NCI-H1092 (cell line): ENCODE results near the gene IL27RA.
"Not testable (repeated sequence)": the region's sequence is repeated elsewhere in the genome, so short reads cannot be mapped to it uniquely, and the experiment has no call there.

ENCODE experiments used
- DNase-seq: peaks from one replicate; lab custom pipeline; 2025; lab: John Stamatoyannopoulos, UW

IL27RA gene

GRCh38 chr19:13999085-13999484, 32.5 kb upstream of the IL27RA start:
- no peak for DNase-seq

GRCh38 chr19:14000691-14001375, 30.7 kb upstream of the IL27RA start:
- DNase-seq = no peak

DNA sequence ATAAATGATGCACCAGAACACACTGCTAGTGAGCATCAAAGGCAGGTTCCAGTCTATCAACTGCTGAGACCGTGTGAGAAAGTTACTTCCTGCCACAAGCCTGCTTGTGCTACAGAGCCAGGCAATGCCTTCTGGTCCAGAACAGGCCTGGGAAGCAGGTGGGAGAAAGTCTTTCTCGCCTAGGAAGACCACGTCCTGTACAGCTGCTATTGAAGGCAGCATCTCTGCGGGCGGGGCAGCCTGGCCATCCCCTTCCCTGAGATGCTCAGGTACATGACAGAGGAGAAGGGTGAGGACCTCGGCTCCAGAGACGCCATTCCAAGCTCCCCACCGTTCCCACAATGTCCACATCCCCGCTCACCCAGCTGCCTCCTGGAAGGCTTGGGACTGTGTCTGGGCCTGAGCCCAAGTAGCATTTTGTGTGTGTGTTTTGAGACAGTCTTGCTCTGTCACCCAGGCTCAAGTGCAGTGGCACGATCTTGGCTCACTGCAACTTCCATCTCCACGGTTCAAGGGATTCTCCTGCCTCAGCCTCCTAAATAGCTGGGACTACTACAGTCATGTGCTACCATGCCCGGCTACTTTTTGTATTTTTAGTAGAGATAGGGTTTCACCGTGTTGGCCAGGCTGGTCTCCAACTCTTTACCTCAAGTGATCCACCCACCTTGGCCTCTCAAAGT, 28.9 kb upstream of the IL27RA start:
- DNase-seq = no peak

GRCh38 chr19:14003251-14004055, 28.1 kb upstream of the IL27RA start:
- DNase-seq = no peak

DNA sequence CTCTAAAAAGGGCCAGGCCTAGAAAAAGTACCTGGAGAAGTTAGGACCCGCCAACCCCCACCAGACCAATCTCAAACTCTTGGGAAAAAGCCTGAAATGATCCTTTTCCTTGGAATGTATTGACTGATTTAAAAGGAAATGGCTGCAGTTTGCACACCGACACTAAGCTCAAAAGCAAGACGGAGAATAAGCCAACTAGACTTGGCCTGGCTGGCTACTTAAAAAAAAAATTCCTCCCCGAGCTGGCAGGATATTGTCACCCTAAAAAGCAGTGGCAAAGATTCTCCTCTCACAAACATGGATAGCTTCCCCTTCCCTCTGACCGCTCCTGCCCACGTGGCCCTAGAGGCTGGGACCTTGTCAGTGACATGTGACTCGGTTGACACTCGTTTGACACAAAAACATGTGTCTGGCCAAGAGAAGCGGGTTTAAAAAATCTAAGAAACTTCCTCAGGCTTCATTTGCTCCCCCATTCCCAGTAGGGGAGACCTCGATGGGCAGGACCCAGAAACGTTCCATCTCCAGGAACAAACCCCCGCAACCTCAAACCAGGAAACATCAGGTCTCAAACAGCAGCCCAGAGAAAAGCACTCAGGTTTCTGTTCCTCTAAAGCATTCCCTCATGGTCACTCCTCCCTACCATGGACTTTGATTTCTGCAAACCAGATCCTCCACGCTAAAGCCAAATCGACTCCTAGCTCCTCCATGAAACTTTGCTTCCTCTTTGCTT, 26.8 kb upstream of the IL27RA start:
- DNase-seq = no peak

- DNase-seq = peak; percentile 80
Measured at GRCh38 chr19:14005349-14006084, 26.0 kb upstream of the IL27RA start.

DNA sequence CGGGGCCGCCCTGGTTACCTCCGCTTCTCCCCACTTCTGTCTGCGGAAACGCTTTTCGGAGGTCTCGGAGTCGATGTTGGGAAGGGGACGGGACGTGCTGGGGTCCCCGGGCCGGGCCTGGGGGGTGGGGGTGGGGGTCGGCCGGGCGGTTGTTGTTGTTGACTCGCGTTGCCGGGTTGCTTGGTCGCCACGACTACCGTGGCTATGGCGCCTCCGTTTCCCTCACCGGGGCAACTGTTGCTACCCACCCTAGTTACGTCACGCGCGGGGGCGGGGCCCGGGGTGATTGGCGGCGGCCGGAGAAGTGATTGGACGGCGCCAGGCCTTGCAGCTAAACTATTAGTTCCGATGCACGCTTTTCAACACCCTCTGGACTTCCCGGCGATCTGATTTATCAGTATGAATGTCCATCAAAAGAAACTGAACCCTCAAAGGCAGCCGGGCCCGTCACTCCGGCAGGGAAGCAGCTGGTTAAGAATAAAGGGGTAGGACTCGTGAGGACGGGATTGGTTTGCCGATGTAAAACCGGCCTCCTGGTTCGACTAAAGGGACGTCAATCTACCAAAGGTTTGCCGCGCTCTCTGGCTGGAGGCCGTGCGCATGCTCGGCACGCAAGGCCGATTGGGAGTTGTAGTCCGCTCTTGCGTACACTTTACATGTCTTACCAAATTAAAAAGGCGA, 25.3 kb upstream of the IL27RA start, which contains the start of gene RFX1:
TSS of gene RFX1 (minus strand) at position 236 of the 681 bp plus-strand sequence. CDS start 12,477 bp downstream, outside the sequence.
- DNase-seq = peak; percentile 99

DNA sequence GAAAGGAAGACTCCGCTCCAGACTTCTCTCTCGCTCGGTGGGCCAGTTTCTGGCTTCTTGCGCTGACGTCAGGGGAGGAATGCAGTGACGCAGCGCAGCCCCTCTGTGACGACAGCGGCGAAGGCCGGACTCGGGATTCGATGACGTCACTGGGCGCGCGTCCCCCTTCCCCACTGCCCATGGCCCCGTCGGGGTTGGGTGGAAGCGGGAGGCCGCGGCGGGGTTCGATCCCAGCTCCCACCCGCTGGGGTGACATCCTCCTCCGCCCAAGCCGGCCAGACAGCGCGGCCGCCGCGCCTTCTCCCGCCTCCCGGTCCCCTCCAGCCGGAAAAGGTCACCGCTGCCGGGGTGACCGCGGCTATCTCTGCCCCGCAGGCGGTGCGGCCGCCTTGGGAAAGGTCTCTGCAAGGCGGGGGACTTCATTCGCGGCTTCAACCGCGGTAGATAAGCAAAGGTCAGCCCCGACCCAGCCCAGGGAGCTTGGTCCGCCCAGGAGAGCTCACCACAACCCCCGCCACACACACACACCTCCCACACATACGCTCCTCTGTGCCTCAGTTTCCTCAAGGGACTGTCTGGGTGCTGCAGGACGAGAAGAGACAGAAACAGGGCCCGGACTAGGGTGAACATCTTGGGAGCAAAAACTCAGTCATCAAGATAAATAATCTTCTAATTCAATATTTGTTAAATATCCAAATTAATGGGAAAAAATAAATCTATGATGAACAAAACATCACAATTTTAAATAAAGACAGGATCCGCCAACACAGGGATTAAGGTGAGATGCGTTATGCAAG, 24.6 kb upstream of the IL27RA start:
- DNase-seq = no peak

- no peak for DNase-seq
Measured at GRCh38 chr19:14012378-14012915, 19.1 kb upstream of the IL27RA start.

DNA sequence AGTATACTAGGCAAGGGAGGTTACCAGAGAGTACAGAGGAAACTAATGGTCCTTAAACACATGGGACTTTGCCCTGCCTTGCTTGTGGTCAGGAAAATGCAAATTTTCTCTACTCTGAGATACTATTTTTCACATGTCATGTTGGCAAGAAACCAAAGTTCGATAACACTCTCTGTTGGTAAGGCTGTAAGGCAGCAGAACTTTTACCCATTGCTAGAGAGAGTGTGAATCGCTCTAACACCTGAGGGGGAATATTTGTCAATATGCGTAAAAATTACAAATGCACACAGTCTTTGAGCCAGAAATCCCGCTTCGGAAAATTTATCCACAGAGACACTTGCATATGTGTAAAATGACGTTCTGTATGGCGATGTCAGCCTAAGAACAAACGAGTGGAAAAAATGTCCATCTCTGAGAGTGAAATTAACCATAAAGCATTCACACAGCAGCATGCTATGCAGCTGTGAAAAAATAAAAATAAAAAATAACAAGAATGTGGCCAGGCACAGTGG, 16.0 kb upstream of the IL27RA start:
- DNase-seq = no peak

- DNase-seq = no peak
Measured at GRCh38 chr19:14019100-14019499, 12.5 kb upstream of the IL27RA start.

- DNase-seq = not testable (repeated sequence)
Measured at GRCh38 chr19:14019739-14020138, 11.8 kb upstream of the IL27RA start.

DNA sequence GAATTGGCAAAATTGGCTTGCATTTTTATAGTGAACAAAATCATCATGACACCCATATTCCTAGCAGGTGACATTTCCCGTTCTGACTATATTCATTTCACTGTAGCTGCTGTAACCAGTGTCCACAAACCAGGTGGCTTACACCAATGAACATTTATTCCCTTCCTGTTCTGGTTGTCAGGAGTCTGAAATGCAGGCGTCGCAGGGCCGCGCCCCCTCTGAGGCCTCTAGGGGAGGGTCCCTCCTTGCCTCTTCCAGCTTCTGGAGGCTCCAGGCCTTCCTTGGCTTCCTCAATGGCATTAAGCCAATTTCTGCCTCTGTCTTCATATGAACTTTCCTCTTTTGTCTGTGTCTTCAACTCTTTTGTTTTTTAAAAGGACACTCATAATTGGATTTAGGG, 10.1 kb upstream of the IL27RA start:
- no peak for DNase-seq

DNA sequence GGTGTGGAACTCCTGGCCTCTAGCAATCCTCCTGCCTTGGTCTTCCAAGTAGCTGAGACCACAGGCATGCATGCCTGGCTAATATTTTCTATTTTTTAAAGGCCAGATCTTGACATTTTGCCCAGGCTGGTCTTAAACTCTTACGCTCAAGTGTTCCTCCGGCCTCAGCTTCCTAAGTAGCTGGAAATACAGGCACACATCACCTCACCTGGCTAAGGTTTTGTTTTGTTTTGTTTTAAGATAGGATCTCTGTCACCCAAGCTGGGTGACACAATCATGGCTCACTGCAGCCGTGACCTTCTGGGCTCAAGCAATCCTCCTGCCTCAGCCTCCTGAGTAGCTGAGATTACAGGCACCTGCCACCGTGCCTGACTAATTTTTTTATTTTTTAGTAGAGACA, 9.1 kb upstream of the IL27RA start:
- no peak for DNase-seq

GRCh38 chr19:14023404-14024235, 7.9 kb upstream of the IL27RA start:
- DNase-seq = no peak

- not testable (repeated sequence) for DNase-seq
Measured at GRCh38 chr19:14026652-14027192, 4.8 kb upstream of the IL27RA start.

DNA sequence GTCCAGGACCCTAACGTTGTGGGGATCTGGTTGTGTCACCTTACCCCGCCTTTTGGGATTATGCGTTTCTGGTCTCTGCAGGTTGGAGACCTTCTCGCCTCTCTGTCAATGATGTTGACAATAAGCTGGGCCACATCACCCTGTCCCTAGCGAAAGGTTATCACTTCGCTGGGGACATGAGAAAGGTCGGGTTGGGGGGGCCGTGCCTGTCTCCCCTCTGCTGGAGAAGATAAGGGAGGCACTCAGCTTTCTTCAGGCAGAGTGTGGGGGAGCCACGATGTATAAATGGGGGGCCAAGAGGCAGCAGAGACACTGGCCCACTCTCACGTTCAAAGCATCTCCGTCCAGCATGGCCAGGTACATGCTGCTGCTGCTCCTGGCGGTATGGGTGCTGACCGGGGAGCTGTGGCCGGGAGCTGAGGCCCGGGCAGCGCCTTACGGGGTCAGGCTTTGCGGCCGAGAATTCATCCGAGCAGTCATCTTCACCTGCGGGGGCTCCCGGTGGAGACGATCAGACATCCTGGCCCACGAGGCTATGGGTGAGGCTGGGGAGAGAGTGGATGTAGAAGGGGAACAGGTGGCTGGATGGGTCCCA, 3.6 kb upstream of the IL27RA start, which contains the start of gene RLN3:
TSS of gene RLN3 (plus strand) at position 293 of the 595 bp plus-strand sequence. CDS start at position 350, 57 bp downstream.
- no peak for DNase-seq

- no peak for DNase-seq
Measured at GRCh38 chr19:14028901-14029300, 2.7 kb upstream of the IL27RA start.
